Stimulated activated CD8-positive, alpha-beta memory T cell treated with anti-CD3 and anti-CD28 coated beads, Interleukin-15, amount 100 ng/mL, for 1 hour (primary cell): Measurements from ENCODE around the gene LRTM1.

Experiments
- DNase-seq: peaks from one replicate; pipeline ENCODE4 v3.0.0-alpha.2; 2020; ENCODE audit warnings: low read depth

LRTM1 gene

GRCh38 chr3:54891540-54891897 is 36.3 kb downstream of the LRTM1 start:
- DNase-seq, result no peak

DNA sequence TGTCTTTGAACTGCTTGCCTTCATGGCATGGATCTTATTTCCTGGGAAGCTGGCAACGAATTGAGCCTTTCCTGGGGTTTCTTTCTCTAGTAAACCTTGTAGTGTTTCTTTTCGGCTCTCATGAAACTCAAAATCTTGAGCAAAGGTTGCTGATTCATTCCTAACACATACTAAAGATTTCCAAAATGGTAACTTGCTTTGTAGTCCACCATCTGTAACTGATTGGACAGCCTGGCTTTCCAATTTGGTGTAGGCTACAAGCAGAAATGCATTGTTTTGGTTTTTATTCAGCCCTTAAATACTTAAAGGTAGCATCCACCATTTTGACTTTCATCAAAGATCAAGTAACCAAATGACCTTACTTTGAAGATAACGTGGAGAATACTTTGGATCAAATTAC is 38.1 kb downstream of the LRTM1 start:
- DNase-seq, result no peak

- no peak for DNase-seq
These were observed 39.0 kb downstream of the LRTM1 start for GRCh38 chr3:54888873-54889272.

DNA sequence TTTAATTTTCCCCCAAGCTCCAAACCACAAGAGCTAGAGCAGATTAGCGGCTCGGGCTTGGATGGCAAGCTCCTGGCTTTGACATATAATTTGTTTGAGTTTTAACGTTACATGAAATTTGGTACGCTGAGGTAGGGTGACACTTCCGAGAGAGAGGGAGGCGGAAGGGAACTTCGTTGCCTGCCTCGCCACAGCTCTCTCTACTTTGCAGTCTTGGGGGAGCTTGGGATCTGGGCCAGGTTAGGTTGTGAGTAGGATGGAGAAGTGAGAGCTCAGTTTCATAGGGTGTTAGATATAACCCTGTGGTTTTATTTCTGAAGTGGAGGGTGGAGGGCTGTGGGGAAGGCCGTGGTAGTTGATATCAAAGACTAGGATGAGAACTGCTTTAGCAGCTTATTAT is 39.7 kb downstream of the LRTM1 start:
- DNase-seq, result no peak

GRCh38 chr3:54882129-54882833 is 45.6 kb downstream of the LRTM1 start:
- no peak for DNase-seq

DNA sequence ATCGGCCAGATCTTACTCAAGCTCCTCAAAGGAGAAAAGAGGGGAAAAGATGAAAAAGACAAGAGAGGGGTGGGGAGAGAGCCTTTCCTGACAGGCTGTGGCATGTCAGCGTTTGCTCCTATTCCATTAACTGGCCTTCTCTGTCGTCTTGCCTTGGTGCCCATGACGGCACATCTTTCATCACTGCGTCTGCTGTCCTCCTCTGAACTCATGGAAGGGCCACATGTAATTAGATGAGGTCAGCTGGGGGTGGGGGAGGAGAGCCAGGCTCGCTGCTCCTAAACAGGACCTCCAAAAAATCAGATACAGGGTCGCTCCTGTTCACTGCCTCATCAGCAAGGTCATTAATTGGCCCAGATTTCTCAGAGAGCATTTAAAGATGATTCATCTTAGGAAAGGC is 49.7 kb downstream of the LRTM1 start:
- no peak for DNase-seq

DNA sequence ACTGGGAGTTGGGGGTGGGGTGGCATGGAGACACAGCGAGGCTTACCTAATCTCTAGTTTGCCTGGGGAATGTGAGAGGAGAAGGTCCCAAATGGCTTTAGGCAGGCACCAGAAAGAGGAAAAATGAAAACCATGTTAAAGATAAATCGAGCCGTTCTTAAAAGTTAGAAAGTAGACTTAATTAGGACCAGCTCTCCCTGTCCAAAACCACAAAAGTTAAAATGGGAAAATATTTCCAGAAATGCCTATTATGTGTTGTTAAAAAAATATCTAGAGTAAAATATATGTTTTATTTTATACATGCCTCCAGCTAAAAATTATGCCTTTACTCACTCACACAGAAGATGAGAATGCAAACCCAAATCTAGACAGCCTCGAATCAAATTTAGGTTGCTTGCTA is 50.1 kb downstream of the LRTM1 start:
- no peak for DNase-seq

GRCh38 chr3:54876694-54877093 is 51.2 kb downstream of the LRTM1 start:
- no peak for DNase-seq

DNA sequence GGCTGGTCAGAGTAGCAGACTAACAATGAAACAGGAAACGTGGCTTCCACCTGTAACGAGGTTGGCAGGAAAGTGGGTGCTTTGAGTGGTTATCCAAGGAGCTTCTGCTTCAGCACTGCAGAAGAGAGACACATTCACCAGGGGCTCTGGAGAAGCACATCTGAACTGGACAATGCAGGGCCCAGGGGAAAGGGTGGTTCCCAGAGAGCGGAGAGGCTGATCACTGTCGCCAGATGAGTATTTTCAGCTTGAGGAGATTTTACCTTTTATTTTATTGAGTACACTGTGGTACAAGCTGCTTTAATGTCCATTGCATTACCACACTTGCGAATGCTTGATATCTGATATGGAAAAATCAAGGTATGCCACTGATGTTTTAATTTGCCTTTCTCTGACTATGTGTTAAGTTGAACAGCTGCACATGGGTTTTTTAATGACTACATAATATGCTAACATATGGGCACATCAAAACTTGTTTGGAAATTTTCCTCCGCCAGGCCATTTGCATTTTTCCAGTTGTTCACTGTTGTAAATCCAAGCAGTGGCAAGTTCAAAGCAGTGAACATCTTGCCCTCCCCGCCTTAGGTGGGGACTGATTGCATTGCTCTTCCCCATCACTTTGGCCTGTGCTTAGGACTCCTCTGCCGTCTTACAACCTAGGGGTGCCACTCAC is 52.1 kb downstream of the LRTM1 start:
- no peak for DNase-seq

DNA sequence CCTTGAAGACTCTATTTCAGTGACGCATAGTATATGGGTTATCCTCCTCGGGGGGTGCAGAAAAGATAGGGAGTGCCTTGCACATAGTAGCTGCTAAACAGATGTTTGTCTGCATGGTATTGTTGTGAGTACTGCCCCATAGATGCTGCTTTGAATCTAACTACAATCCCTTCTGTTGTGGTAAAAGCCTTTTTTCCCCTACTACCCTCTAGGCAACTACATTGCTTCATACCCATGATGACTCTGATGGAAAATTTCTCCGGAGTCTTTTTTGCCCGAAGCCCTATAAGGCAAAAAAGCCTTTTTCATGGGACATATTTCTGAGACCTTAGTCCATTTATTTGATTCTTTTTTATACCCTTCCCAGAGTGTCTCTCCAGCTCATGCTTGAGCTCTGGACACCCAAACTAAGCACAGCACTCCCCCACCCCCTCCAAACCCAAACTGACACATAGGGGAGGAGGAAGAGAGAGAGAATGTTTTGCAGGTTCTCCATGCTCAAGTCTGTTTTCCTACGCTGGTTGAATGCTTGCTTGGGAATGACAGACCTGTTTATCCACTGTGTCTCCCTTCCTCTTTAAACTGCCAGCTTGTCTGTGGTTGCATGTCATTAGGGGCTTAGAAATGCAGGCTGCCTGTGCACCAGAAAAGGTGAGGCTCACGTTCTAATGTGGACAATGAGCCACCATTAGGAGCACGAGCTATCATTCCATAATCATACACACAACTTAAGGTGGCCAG is 52.9 kb downstream of the LRTM1 start:
- no peak for DNase-seq

GRCh38 chr3:54873059-54874010 is 54.5 kb downstream of the LRTM1 start:
- no peak for DNase-seq

DNA sequence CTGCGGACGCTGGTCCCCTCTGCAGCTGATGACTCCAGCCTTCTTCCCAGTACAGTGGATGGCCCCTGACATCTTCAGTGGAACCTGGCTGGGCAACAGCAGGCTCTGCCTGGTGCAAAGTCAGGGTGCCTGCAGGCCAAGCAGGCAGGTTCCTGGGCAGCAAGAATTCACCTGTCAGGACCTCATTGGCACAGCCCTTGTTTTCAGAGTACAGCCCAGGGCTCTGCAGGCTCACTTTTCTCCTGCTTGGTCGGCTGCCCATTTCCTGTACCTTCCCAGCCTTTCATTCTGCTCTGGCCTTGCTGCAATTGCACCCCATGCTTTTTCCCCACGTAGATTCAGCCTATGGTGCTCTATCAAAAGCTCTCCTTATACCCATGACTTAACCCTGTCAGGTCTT is 56.0 kb downstream of the LRTM1 start:
- no peak for DNase-seq

DNA sequence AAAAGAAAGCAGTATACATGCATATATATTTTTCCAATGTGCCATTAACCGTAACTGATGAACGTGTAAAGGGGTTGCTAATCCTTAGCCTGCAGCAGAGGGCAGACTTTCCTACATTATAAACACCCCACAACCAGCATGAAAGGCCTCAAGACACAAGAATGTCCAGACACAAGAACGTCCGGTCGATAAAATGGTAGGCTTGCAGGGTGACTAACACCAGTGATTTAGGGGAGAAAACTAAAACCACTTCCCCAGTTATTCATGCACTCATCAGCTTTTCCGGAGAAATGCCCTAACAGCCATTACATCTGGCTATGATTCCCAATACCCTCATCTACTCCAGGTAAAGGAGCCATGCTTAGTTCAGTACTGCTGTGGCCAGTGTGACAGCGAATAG is 57.4 kb downstream of the LRTM1 start:
- no peak for DNase-seq
